ENCODE measurements around the gene ZAP70.
A peak's percentile ranks its signal among the peaks of the same experiment; 100 is the strongest.
"Not testable (repeated sequence)": the region's sequence is repeated elsewhere in the genome, so short reads cannot be mapped to it uniquely, and the experiment has no call there.

ZAP70 gene

DNA sequence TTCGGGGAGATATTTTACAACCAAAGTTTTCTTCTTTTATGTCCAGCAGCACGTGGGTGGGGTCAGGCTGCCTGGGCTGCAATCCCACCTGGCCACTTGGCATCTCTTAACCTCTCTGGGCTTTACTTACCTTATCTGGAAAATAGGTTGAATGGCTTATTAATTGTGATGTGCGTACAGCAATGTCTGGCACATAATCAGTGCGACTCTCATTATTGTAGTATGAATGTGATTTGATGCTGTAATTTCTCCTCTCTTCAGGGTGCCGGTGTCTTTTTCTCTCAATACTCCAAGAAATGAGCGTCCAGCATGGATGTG, 2.0 kb upstream of the ZAP70 start:
- no peak overlapping the region for H2BK5ac ChIP-seq (ENCODE audit: low read depth, low read length, poor library complexity, severe bottlenecking)
- no peak overlapping the region for H3K23ac ChIP-seq (ENCODE audit: low read length in 2 of 2)
- H2BK12ac ChIP-seq (ENCODE audit: low read length in 2 of 2), result no peak overlapping the region
- H3K14ac ChIP-seq (ENCODE audit: low read length in 2 of 2), result no peak overlapping the region
- H2BK15ac ChIP-seq (ENCODE audit: low read depth, poor library complexity, severe bottlenecking), result peak overlapping the region; percentile 54
- no peak overlapping the region for H3K27ac ChIP-seq (ENCODE audit: low read length, poor library complexity, severe bottlenecking)
- no peak overlapping the region for H4K91ac ChIP-seq (ENCODE audit: low read length)
- no peaks in the 10 kb centered on the region for H3K36me3 ChIP-seq (ENCODE audit: control insufficient read depth in 1 of 2, insufficient read depth in 2 of 2, low read depth in 1 of 2, low read length in 2 of 2)
- 85% methylated on average over 5 of the region's 6 CpGs for WGBS
- no peak overlapping the region for H3K9ac ChIP-seq (ENCODE audit: low read length)
- H3K4me1 ChIP-seq (ENCODE audit: control insufficient read depth, insufficient read depth, low read depth, low read length), result peaks cover 3% of the 10 kb centered on the region
- no peak overlapping the region for H4K8ac ChIP-seq (ENCODE audit: low read length)
- DNase-seq, result no peak
- no peak overlapping the region for H3K4me3 ChIP-seq (ENCODE audit: insufficient read depth in 1 of 2, low read depth in 1 of 2, low read length in 2 of 2)
- H3K27me3 ChIP-seq (ENCODE audit: control insufficient read depth in 1 of 2, insufficient read depth in 1 of 2, low read length in 2 of 2), result peaks cover 30 to 54% of the 10 kb centered on the region in 2 experiments
- H3K18ac ChIP-seq (ENCODE audit: low read depth in 1 of 2, low read length in 2 of 2), result no peak overlapping the region
- H2BK120ac ChIP-seq (ENCODE audit: low read depth, low read length), result no peak overlapping the region
- no peaks in the 10 kb centered on the region for H3K9me3 ChIP-seq (ENCODE audit: control insufficient read depth, low read length)
- H2AK5ac ChIP-seq (ENCODE audit: low read length, severe bottlenecking), result no peak overlapping the region
- H2AFZ ChIP-seq (ENCODE audit: low read depth, low read length), result no peak overlapping the region
- H3K79me1 ChIP-seq (replicated peaks; ENCODE audit: low read length, poor library complexity, severe bottlenecking), result no peaks in the 10 kb centered on the region
- no peak overlapping the region for H3K4me2 ChIP-seq (ENCODE audit: low read length, poor library complexity, severe bottlenecking)
- H3K4ac ChIP-seq (ENCODE audit: low read depth in 1 of 2, low read length in 2 of 2), result no peak overlapping the region

DNA sequence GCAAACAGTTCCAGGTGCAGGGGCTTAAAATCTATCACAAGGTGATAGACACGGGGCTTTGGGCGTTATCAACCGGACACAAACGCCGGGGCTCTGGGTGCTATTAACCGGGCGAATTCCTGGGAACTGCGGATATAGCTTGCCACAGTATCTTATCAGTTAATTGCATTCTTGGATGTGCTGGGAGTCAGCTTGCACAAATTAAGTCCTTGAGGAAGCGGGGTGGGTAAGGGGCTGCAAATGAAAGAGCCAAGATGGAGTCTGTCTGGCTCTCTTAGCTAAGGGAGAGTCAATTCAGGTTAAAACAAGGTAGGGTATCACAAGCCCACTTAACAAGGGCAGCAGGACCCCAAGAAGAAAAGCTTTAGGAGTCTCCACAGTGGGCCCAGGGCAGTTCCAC, 1.2 kb upstream of the ZAP70 start:
- not testable (repeated sequence) for H3K9me3 ChIP-seq (ENCODE audit: control insufficient read depth, low read length); H3K36me3 ChIP-seq (ENCODE audit: control insufficient read depth in 1 of 2, insufficient read depth in 2 of 2, low read depth in 1 of 2, low read length in 2 of 2); H2AFZ ChIP-seq (ENCODE audit: low read depth, low read length); H4K8ac ChIP-seq (ENCODE audit: low read length); H3K4me1 ChIP-seq (ENCODE audit: control insufficient read depth, insufficient read depth, low read depth, low read length); H3K4me2 ChIP-seq (ENCODE audit: low read length, poor library complexity, severe bottlenecking); H2BK12ac ChIP-seq (ENCODE audit: low read length in 2 of 2); H4K91ac ChIP-seq (ENCODE audit: low read length); H3K23ac ChIP-seq (ENCODE audit: low read length in 2 of 2); H3K27ac ChIP-seq (ENCODE audit: low read length, poor library complexity, severe bottlenecking); H2AK5ac ChIP-seq (ENCODE audit: low read length, severe bottlenecking); DNase-seq; H3K9ac ChIP-seq (ENCODE audit: low read length); H3K79me1 ChIP-seq (replicated peaks; ENCODE audit: low read length, poor library complexity, severe bottlenecking); H3K4ac ChIP-seq (ENCODE audit: low read depth in 1 of 2, low read length in 2 of 2); H2BK5ac ChIP-seq (ENCODE audit: low read depth, low read length, poor library complexity, severe bottlenecking); H2BK120ac ChIP-seq (ENCODE audit: low read depth, low read length); H3K4me3 ChIP-seq (ENCODE audit: insufficient read depth in 1 of 2, low read depth in 1 of 2, low read length in 2 of 2); H2BK15ac ChIP-seq (ENCODE audit: low read depth, poor library complexity, severe bottlenecking)
- Histone ChIP-seq H3K18ac (ENCODE audit: low read depth in 1 of 2, low read length in 2 of 2) (peak overlapping the region in 1 of 2 experiments; percentile 72), H3K14ac (ENCODE audit: low read length in 2 of 2) (peak overlapping the region in 1 of 2 experiments; percentile 31), H3K27me3 (ENCODE audit: control insufficient read depth in 1 of 2, insufficient read depth in 1 of 2, low read length in 2 of 2) (peaks cover 31 to 60% of the 10 kb centered on the region in 2 experiments)
- 31% methylated on average over 9 of the region's 9 CpGs for WGBS

DNA sequence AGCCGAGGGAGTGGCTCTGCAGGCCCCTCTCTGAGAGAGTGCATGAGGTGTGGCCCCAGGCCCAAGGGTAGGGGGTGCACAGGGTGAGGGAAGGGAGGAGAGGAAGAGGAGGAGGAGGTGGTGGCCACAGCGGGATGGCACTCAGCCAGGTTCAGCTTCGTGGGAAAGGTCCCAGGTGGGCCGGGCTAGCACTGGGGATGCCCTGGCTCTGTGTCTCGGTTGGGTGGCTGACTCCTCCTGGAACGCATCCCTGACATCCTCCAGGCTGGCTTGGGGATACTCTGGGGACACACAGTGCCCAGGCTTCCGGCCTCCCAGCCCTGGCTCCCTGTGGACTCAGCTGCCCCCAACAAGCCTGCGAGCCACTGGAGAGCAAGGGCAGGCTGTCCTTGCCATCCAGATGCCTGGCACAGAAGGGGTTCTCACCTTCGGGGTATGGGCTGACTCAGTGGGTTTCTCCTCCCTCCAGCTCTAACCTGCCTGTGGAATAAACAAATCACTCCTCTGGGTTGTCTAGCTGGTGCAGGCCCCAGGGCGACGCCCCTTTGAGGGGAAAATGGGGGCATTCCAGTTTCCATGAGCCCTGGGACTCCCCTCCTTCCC, 582 bp upstream of the ZAP70 start:
- DNase-seq, result no peak

DNA sequence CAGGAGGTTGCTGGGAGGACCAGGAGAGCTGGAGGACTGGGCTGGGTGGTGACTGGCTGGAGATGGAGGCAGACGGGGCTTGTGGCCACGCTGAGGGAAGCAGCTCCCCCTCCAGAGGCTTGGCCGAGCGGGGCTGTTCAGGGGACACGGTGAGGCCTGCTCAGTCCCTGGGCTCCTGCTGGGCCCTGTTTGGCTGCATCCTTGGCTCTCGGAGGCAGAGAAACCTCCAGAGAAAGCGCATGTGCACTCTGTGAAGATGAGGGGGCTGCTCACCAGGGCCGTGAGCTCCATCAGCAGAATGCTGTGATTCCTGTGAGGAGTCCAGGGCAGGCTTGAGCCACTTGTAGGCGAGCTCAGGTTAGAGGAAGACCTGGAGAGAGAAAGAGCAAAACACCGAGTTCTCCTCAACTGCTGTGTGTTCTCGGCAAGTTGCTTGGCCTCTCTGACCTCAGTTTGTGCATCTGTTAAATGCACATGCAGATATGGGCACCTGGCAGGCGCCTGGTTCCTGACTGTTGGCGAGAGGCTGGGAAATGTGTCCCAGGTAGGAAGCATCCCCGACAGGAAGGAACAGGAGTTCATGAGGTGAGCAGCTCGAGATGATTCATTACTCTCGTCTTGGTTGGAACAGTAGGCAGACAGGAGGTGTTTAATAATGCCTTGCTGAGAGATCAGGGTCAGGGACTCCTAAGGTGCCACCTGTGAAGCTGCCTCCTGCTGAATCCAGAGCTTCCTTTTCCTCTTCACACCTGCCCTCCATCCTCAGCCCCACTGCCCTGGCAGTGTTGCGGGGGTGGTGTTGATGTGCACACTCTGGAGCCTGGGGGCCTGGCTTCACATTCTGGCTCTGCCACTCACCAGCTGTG, 941 bp downstream of the ZAP70 start:
- H4K8ac ChIP-seq (ENCODE audit: low read length), result peak overlapping the region; percentile 96
- no peak overlapping the region for H3K4me2 ChIP-seq (ENCODE audit: low read length, poor library complexity, severe bottlenecking)
- H2AK5ac ChIP-seq (ENCODE audit: low read length, severe bottlenecking), result no peak overlapping the region
- H3K79me1 ChIP-seq (replicated peaks; ENCODE audit: low read length, poor library complexity, severe bottlenecking), result no peaks in the 10 kb centered on the region
- H3K36me3 ChIP-seq (ENCODE audit: control insufficient read depth in 1 of 2, insufficient read depth in 2 of 2, low read depth in 1 of 2, low read length in 2 of 2), result no peaks in the 10 kb centered on the region
- H2BK120ac ChIP-seq (ENCODE audit: low read depth, low read length), result peak overlapping the region; percentile 13
- no peak overlapping the region for H3K9ac ChIP-seq (ENCODE audit: low read length)
- H3K4ac ChIP-seq (ENCODE audit: low read depth in 1 of 2, low read length in 2 of 2), result no peak overlapping the region
- peak overlapping the region in 1 of 2 experiments; percentile 79 for H3K14ac ChIP-seq (ENCODE audit: low read length in 2 of 2)
- peaks cover 20 to 57% of the 10 kb centered on the region in 2 experiments for H3K27me3 ChIP-seq (ENCODE audit: control insufficient read depth in 1 of 2, insufficient read depth in 1 of 2, low read length in 2 of 2)
- H4K91ac ChIP-seq (ENCODE audit: low read length), result no peak overlapping the region
- H3K23ac ChIP-seq (ENCODE audit: low read length in 2 of 2), result no peak overlapping the region
- H2BK15ac ChIP-seq (ENCODE audit: low read depth, poor library complexity, severe bottlenecking), result peak overlapping the region; percentile 41
- H3K9me3 ChIP-seq (ENCODE audit: control insufficient read depth, low read length), result no peaks in the 10 kb centered on the region
- peaks cover 2% of the 10 kb centered on the region for H3K4me1 ChIP-seq (ENCODE audit: control insufficient read depth, insufficient read depth, low read depth, low read length)
- no peak overlapping the region for H3K4me3 ChIP-seq (ENCODE audit: insufficient read depth in 1 of 2, low read depth in 1 of 2, low read length in 2 of 2)
- H2BK5ac ChIP-seq (ENCODE audit: low read depth, low read length, poor library complexity, severe bottlenecking), result no peak overlapping the region
- DNase-seq, result no peak
- H3K27ac ChIP-seq (ENCODE audit: low read length, poor library complexity, severe bottlenecking), result no peak overlapping the region
- WGBS, result 84% methylated on average over 17 of the region's 17 CpGs
- H2BK12ac ChIP-seq (ENCODE audit: low read length in 2 of 2), result peak overlapping the region in 1 of 2 experiments; percentile 76
- H2AFZ ChIP-seq (ENCODE audit: low read depth, low read length), result no peak overlapping the region
- H3K18ac ChIP-seq (ENCODE audit: low read depth in 1 of 2, low read length in 2 of 2), result peak overlapping the region; percentile 42 to 66

More for the DNA sequence above, 582 bp upstream of the ZAP70 start:
- peak overlapping the region; percentile 96 for H4K91ac ChIP-seq (ENCODE audit: low read length)
- H4K8ac ChIP-seq (ENCODE audit: low read length), result peak overlapping the region; percentile 96
- H3K4me1 ChIP-seq (ENCODE audit: control insufficient read depth, insufficient read depth, low read depth, low read length), result peaks cover 2% of the 10 kb centered on the region
- no peak overlapping the region for H3K4me3 ChIP-seq (ENCODE audit: insufficient read depth in 1 of 2, low read depth in 1 of 2, low read length in 2 of 2)
- H2BK12ac ChIP-seq (ENCODE audit: low read length in 2 of 2), result peak overlapping the region in 1 of 2 experiments; percentile 79
- no peak overlapping the region for H3K27ac ChIP-seq (ENCODE audit: low read length, poor library complexity, severe bottlenecking)
- peaks cover 29 to 61% of the 10 kb centered on the region in 2 experiments for H3K27me3 ChIP-seq (ENCODE audit: control insufficient read depth in 1 of 2, insufficient read depth in 1 of 2, low read length in 2 of 2)
- no peaks in the 10 kb centered on the region for H3K79me1 ChIP-seq (replicated peaks; ENCODE audit: low read length, poor library complexity, severe bottlenecking)
- peak overlapping the region; percentile 49 for H2BK15ac ChIP-seq (ENCODE audit: low read depth, poor library complexity, severe bottlenecking)
- H3K14ac ChIP-seq (ENCODE audit: low read length in 2 of 2), result peak overlapping the region in 1 of 2 experiments; percentile 31
- no peak overlapping the region for H3K23ac ChIP-seq (ENCODE audit: low read length in 2 of 2)
- no peak overlapping the region for H3K4me2 ChIP-seq (ENCODE audit: low read length, poor library complexity, severe bottlenecking)
- no peak overlapping the region for H2AK5ac ChIP-seq (ENCODE audit: low read length, severe bottlenecking)
- H3K4ac ChIP-seq (ENCODE audit: low read depth in 1 of 2, low read length in 2 of 2), result peak overlapping the region in 1 of 2 experiments; percentile 20
- no peaks in the 10 kb centered on the region for H3K9me3 ChIP-seq (ENCODE audit: control insufficient read depth, low read length)
- H2BK120ac ChIP-seq (ENCODE audit: low read depth, low read length), result no peak overlapping the region
- peak overlapping the region; percentile 87 for H2AFZ ChIP-seq (ENCODE audit: low read depth, low read length)
- no peak overlapping the region for H3K9ac ChIP-seq (ENCODE audit: low read length)
- no peak overlapping the region for H2BK5ac ChIP-seq (ENCODE audit: low read depth, low read length, poor library complexity, severe bottlenecking)
- peak overlapping the region; percentile 56 to 72 for H3K18ac ChIP-seq (ENCODE audit: low read depth in 1 of 2, low read length in 2 of 2)
- WGBS, result 81% methylated on average over 11 of the region's 11 CpGs
- no peaks in the 10 kb centered on the region for H3K36me3 ChIP-seq (ENCODE audit: control insufficient read depth in 1 of 2, insufficient read depth in 2 of 2, low read depth in 1 of 2, low read length in 2 of 2)
